AG09319 (cell line): ENCODE data around the gene PIWIL4.
A peak's percentile ranks its signal among the peaks of the same experiment; 100 is the strongest.

ENCODE experiments used
- DNase-seq: peaks from one replicate; pipeline ENCODE4 v3.0.0-alpha.2; 2010; ENCODE audit warnings: low read depth; ENCODE audit errors: extremely low read depth
- CTCF ChIP-seq: IDR thresholded peaks from 2 replicates; pipeline ENCODE4 v1.5.1; 2011; ENCODE audit warnings: low read depth, mild to moderate bottlenecking, inconsistent platforms, low read length, moderate library complexity

Gene PIWIL4

GRCh38 chr11:94543695-94544645 lies 23.2 kb upstream of the PIWIL4 start, which contains the start of gene FUT4:
Gene FUT4 (plus strand): TSS chr11:94543921. CDS start chr11:94544134, 213 bp downstream.
- no peak for TF ChIP-seq CTCF
- DNase-seq, result peak; percentile 43

GRCh38 chr11:94544646-94545263 lies 22.4 kb upstream of the PIWIL4 start:
- no peak for TF ChIP-seq CTCF
- no peak for DNase-seq

GRCh38 chr11:94545264-94546161 lies 21.7 kb upstream of the PIWIL4 start:
- no peak for TF ChIP-seq CTCF
- no peak for DNase-seq

- no peak for TF ChIP-seq CTCF
- no peak for DNase-seq
Measured at GRCh38 chr11:94546162-94546470, 21.1 kb upstream of the PIWIL4 start.

- no peak for TF ChIP-seq CTCF
- DNase-seq, result no peak
Measured at GRCh38 chr11:94546886-94547285, 20.3 kb upstream of the PIWIL4 start.

- TF ChIP-seq CTCF, result no peak
- no peak for DNase-seq
Measured at GRCh38 chr11:94549146-94549545, 18.0 kb upstream of the PIWIL4 start.
